Heart left ventricle (tissue), 13 donors: Measurements from ENCODE around the gene CD53.

ENCODE experiments used
- CTCF ChIP-seq, 12 donors: fragments of 200-600 bp; sonication (generic) in 4 of 12; IDR thresholded peaks; one replicate each; pipeline versions ENCODE4 v1.5.0 to v1.8.0; 2018 to 2022; ENCODE audit warnings: antibody characterized with exemption in 12 of 12, mild to moderate bottlenecking in 5 of 12
- POLR2A ChIP-seq, 2 donors: fragments of 450-650 bp; IDR thresholded peaks; one replicate each; pipeline ENCODE4 v1.6.1; 2017; ENCODE audit warnings: antibody characterized with exemption in 2 of 2, mild to moderate bottlenecking in 2 of 2, moderate library complexity in 2 of 2
- donor health status: ischemic (EF 13 %, LVEDD 7.1; RV severe dilation, severe dysfunction).
- donor health status: DM: no; HTN: yes; CAD: no.
- donor health status: DM: no; HTN: no; CAD: no.
- donor health status: ischemic (EF 25% LVEDD 6.9; RV normal size, moderate dysfunction).
- donor health status: ischemic (EF 25% LVEDD 5.7; RV mildly dilated, moderate dysfunction).
- donor health status: ischemic (EF 35%, LVEDD 5.7; RV mildly dilated, moderate dysfunction).
- donor health status: nonischemic (EF 11% LVEDD 7.7; RV severe dilation, severe dysfunction).
- donor health status: DM: yes; HTN: yes; CAD: no.
- donor health status: PGD.
- donor health status: ischemic (EF 29% LVEDD 5.4; RV normal size, mild dysfunction).
- donor health status: nonischemic (EF 23%, LVEDD 6.1; RV moderate dilation, normal function).

- no peak for TF ChIP-seq POLR2A (IDR thresholded peaks at IDR 0.05)
- no peak for TF ChIP-seq CTCF (IDR thresholded peaks at IDR 0.05)
Observed at GRCh38 chr1:110859062-110859461, 13.9 kb upstream of the CD53 start.
